NCI-H2227 treated with DMSO at 0.1 percent for 48 hours (cell line): ENCODE results near the gene IQGAP2.
"Not testable (repeated sequence)": the region's sequence is repeated elsewhere in the genome, so short reads cannot be mapped to it uniquely, and the experiment has no call there.

Source experiments
- DNase-seq: peaks from one replicate; lab custom pipeline; 2025; lab: John Stamatoyannopoulos, UW

Gene IQGAP2

DNA sequence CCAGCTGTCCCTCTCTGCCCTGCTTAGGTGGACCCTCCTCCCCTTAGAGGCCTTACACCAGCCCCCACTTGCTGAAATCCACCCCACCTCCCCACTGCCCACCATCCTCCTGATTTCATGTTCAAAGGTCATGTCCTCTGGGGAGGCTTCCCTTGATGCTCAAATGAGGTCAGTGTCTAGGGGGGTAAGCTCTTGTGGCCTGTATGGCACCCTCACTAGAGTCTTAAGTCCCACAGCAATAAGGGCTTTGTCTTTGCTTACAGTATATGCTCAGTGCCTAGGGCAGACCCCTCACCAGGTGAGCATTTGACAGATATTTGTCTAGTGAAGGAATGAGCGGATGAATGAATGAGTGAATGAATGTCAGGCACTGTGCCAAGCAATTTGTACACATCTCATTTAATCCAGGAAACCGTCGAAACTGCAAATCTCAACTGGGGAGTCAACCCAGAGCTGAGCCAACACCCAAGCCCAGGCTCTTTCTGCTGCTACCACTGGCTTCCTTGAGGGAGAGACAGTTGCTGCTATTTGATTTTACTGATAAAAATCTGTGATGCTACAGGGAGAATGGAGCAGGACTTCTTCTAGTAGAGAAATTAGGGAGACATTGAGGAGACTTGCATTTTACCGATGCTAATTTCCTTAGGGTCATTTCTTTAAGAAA, 101.9 kb downstream of the IQGAP2 start:
- DNase-seq: no peak

DNA sequence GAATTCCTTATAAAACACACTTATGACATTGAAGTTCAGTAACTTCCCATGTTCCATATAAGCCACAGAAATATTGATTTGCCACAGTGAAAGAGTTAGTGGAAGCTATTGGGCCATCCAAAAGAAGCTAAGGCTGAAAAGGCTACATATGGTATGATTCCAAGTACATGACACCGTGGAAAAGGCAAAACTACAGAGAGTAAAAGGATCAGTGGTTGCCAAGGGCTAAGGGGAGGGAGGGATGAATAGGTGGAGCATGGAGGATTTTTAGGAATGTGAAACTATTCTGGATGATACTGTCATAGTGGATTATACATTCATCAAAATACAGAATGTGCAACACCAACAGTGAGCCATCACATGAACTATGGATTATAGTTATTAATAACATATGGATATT, 110.4 kb downstream of the IQGAP2 start:
- no peak for DNase-seq

DNA sequence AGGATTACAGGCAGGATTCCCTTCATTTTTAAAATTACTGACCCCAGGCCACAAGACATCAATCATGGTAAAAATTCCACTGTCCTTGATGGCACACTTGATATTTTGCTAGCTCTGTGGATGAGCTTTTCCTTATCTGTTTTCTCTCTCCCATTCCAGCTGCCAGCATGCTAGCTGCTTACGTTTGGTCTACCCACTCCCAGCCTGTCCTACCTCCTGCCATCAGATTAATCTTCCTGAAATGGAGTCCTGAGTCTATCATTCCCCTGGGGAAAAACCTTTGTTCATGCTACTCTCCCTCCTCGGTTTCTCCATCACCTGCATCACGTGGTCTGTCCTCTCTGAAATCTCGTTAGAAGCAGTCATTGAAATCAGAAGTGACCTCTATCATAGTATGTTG, 111.2 kb downstream of the IQGAP2 start:
- DNase-seq: no peak

DNA sequence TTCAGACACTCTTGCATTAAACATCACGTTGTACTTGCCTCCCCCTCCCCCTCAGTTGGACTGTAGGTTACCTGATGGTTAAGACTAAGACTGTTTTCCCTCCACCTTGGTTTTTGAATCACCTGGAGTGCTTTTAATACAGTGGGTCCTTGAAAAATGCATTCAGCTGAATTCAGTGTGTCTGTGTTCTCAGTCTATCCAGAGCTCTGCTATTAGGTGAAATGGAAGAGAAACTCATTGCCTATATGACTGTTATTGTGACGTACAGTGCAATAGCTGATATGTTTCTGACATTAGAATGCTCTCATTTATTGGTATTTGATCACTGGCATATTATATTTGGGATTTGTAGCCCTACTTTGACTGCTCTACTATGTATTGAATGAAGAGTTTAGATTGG, 111.6 kb downstream of the IQGAP2 start:
- no peak for DNase-seq

DNA sequence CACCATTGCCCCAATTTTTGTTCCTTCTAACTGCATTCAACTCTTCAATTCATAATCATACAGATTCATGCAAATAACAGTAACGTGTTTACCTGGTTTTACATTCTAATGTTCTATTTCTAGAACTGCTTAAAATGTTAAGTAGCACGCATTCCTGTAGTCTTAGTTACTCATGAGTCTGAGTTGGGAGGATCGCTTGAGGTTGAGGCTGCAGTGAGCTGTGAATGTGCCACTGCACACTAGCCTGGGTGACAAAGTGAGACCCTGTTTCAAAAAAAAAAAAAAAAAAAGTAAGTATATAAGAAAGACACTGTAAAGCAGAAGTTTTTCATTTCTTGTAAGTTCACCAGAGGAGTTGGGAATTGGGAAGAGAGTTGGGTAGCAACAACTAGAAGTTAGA, 114.2 kb downstream of the IQGAP2 start:
- no peak for DNase-seq

DNA sequence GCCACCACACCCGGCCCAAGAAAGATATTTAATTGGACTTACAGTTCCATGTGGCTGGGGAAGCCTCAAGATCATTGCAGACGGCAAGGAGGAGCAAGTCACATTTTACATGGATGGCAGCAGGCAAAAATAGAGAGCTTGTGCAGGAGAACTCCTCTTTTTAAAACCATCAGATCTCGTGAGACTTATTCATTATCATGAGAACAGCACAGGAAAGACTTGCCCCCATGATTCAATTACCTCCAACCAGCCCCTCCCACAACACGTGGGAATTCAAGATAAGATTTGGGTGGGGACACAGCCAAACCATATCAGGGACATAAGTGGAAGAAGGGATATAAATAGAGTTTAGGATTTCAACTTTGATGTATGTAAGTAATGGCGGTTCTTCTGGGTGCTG, 115.2 kb downstream of the IQGAP2 start:
- DNase-seq: not testable (repeated sequence)

DNA sequence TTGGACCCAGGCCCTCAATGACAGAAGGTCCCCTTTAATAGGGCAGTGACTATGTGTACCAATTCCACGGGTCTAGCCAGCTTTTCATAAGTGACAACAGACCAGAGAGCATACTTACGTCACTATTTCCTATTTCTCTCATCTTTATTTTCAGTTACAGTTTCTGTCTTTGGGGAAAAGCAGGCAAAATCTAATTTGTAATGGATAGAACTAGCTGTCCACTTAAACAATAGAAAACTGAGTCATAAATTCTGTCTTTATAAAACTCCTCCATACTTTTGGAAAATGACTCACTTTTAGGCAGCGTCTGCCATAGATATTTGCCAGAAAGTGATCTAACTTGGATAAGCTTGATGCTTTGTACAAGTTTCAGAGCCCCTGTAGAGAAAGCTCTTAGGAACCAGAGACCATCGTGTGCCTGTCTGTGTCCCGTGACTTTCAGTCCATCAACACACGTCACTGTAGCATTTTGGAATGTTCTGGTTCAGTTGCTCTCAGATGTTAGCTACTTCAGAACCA, 118.2 kb downstream of the IQGAP2 start:
- DNase-seq: no peak

DNA sequence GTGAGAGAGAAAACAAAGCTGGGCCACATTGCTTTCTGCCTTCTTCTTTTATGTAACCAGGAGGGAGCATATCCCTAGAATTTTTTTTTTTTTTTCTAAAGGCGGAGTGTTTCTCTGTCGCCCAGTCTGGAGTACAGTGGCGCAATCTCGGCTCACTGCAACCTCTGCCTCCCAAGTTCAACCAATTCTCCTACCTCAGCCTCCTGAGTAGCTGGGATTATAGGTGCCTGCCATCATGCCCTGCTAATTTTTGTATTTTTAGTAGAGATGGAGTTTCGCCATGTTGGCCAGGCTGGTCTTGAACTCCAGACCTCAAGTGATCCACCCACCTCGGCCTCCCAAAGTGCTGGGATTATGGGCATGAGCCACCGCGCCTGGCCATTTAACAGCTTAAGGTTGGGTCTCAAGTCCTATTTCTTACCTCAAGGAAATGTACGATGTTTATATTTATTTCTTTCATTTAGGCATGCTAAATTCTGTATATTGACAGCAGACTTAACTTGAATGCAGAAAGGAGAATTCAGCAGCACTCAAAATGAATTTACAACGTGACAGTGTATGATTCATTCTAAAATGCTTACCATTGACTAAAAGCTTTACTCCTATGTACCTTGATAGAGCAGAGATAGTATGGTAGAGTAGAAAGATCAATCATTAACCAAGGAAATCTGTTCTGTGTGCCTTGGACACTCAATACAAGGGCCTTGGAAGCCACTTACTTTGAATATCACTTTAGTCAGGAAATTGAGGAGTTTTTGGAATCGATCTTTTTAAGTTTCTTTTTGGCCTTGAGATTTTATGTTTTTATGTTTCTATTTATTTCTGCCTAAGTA, 119.2 kb downstream of the IQGAP2 start:
- no peak for DNase-seq

DNA sequence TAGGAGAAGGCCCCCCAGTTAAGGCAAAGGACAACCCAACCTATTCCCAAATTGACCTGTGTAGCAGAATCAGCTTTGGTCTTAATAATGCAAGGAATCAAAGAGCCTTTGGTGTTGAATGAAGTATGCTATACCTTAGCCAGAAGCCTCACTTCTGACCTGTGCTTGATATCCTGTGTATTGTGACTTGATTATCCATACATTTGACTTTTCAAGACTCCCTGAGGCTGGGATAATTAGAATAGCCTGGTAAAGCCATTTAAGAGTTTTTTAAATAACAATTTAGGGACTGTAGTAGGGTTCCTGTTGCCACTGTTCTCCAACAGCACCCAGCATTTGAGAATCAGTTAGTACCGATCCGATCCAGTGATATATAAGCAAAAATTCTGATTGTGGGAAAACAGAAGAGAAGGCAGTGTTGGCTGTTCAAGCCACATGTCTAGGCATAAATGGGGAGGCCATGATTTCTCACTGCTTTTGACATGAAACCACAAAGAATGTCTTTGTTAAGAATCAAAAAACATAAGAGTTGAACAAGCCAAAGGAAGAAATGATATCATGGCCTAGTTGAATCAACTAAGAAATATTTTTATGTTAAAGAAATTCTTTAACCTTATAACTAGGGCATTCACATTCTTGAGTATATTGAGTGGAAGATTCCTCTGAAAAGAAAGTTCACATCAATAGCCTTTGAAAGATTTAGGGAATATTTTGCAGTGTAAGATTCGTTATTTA, 121.2 kb downstream of the IQGAP2 start:
- no peak for DNase-seq

DNA sequence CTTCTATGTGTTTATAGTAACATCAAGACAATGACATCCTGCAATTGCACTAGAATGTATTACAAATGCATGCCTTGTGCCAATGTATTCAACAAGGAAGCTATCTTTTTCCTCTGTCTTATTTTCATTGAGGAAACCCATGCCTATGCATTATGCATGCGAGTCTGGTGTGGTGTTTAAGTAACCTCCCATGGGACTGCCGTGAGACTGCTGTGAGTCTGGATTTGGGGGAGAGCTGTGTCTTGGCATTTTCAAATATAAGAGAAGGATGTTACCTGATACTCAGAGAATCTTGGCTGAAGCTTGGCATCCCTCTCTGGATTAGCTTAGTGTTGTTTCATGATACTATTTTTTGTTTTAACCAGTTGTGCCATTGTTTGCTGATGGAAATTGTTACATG, 121.8 kb downstream of the IQGAP2 start:
- DNase-seq: no peak

DNA sequence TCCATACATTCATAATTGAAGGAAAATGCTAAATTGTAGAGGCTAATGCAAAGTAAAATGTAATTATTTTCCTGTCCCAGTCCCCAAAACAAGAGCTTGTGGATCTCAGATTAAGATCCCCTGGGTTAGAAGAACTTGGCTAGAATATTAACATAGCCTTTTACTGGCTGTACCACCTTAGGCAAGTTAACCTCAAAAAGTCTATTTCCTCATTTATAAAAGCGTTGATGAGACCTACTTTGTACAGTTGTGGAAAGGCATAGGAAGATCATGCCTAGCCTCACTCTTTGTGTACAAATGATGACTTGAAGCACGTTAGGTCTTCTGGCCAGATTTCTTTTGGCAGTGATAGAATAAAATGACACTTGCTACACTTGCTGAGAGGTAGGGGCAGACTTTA, 122.9 kb downstream of the IQGAP2 start:
- no peak for DNase-seq

DNA sequence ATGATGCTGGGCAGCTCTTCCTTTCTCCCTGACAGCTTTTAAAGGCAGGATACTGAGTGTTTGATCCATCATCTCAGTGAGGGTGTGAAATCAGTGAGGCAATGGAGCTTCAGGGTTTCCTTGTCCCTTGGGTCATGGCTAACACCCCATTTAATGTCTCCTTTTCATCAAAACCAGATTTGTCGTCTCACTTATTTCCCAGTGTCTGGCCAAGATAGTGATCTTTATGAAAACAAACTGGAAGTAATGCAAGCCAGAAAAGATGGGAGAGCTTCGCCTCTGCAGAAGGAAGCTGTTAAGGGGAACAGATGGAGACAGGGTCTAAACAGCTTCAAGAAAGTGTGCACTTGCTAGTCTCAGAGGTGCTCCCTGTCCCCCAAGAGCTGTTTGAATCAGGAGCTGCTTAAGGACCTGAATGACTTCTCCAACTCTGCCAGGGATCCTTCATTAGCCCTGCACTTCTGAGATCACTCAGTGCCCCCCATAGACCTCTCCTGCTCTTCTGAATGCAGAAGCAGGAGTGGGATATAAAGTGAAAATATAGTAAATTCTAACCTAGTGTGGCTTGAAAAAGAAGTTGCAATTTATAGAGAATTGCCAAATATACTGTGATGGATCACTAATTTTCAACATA, 124.0 kb downstream of the IQGAP2 start:
- DNase-seq: no peak

DNA sequence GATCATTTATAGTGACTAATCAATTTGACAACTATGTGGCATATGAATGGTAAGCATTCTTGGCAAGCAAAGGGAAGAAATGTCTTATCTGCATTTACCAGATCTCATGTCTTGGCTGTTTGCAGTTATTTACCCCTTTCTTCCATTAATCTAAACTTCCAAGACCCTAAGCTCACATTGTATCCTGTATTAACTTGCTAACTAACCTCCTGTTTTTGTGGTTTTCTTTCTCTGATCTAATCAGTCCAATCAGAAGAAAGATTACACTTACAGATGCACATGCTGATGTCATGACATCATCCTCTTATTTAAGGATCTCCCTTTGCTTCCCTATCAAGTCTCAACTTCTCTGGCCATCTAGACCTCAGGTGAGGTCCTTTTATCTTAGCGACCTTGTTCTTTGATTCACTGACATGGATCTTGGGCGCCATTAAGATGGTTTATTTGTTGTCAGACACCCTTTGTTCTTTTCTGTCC, 124.6 kb downstream of the IQGAP2 start:
- DNase-seq: no peak

DNA sequence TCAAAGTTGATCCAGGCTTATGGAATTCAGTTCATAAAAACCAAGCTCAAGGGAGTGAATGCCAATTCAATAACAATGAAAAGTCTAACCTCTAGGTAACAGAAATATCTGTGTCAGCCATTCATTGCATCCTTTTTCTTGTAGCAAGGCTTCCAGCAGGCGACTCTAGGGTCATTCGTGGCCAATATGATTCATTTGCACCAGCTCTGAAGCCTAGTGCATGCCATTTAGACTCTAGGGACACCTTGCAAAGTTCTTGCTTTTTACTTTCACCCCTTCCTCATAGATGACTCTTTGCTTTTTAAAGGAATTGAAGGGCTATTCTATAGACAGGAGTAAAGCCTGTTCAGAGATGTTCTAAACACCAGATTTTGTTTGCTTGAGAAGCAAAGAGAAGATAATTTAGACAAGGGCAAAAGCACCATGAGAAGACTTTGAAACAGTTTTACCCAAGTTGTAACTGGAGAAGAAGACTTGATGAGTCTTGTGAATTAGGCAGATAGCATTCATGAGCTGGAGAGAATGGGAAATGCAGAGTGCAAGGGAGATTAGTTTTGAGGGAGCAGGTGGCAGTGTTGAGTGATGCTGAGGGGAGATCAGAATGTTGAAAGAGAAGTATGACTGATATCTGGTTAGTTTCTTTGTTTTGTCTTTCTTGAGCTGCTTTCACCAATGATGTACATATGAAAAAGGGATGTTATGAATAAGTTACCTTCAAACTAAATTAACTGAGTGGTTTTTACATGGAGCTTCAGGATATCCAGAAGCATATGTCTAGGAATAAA, 125.7 kb downstream of the IQGAP2 start:
- no peak for DNase-seq

DNA sequence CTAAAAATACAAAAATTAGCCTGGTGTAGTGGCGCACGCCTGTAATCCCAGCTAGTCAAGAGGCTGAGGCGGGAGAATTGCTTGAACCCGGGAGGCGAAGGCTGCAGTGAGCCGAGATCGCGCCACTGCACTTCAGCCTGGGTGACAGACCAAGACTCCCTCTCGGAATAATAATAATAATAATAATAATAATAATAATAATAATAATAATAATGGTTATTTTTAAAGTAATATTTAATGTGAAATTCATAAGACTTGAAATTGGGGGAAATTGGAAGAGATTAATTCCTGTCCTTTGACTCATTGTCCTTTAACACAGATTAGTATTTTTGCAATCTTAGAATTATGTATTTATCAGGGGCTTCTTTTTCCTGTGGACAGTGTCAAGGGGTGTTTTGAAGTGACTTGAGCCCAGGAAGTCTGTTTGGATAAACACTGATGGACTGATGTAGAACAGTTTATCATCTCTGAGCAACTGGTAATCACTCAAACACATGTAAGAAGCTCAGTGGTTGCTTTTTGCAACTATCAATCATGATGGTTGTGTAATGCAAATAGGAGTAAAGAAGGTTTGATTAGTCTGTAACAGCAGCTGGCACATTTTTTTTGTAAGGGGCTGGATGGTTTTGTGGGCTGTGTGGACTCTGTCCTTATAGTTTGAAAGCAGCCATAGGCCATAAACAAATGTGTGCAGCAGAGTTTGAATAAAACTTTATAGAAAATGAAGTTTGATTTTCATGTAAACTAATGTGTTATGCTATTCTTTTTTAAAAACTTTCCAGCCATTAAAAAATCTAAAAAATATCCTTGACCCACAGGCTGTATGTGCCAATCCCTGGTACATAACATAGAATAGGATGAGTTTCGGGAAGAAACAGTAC, 126.6 kb downstream of the IQGAP2 start:
- no peak for DNase-seq

DNA sequence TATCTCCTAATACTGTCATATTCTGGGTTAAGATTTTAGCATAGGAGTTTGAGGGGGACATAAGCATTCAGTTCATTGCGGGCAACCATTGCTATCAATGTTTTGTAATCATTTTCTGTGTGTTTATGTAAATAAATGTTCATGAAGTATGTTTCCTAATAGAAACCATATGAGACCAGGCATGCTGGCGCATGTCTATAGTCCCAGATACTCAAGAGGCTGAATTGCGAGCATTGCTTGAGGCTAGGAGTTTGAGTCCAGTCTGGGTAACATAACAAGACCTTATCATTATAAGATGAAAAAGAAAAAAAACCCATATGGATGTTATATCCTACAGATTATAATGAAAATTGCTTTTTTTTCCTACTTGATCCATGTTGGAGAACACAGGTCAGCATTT, 129.0 kb downstream of the IQGAP2 start:
- no peak for DNase-seq

DNA sequence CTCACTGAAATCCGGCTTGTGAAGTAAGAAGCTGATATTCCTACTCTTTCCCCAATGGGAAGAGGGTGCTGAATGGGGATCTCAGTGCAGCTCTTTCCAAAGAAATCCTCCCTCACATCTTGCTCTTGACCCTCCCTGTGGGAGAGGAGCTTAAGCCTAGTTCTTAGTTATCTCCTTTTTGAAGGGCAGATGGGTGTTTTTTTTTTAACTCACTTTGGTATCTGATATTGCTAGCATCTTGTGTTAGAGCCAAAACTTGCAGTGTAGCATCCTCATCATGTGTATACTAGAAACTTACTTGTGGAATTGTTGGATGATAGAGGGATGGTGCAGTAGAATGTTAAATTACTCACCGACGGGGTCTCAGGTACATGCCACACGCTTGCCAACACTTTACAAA, 129.9 kb downstream of the IQGAP2 start:
- DNase-seq: no peak

DNA sequence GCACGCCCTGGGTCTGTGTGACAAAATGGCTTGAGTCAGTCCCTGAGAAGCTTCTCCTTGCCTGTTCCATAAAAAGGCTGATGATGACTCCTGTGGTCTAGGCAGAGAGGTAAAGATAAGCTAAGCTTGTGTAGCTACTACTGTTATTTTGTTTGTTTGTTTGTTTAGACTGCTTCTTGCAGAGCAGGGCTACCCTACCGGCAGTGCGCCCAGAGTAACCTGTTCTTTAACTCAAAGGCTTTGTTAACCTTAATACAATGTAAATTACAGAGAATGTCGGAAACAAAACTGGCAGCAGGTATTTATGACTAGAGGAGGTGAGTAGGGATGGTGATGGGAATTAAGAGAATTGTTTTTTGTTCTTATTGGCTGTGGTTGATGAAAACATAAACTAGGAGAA, 132.5 kb downstream of the IQGAP2 start:
- DNase-seq: no peak

DNA sequence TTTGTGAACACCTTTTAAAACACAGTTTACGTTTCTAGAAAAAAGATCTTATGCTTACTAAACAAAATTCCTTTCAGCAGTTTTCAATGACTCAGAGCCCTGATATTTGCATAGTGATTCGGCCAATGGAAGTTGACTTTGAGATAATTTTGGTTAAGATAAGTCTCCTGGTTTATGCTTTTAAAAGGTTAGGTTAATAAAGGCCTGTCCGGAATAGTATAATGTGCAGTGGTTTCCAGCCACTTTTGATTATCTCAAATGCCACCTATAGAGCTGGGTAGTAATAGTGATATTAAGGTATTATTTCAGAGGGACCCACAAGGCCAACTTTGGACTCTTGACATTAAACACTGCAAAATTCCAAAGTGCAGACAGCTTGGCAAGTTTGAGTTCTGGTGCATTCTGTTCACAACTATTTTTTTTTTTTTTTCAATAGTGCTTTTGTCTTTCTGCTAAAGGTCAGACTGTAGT, 134.0 kb downstream of the IQGAP2 start:
- no peak for DNase-seq

DNA sequence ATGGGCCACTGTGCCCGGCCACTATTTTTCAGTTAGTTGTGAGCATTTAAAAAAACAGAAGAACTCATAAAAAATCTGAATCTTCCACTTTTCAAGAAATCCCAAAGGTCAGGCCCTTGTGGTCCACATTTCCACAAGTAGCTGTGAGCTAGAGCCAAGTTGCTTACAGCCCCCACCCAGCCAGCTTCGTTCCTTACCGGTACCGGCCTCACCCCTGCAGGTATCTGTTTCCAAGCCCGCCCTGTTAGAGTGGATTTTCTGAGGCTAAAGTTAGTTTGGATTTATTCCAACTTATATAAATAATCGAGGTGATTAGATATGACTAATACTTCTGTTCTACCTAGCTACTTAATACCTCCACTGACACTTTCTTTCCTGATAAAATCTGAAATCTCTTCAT, 139.2 kb downstream of the IQGAP2 start:
- DNase-seq: no peak
